Liver (tissue), 3 donors: ENCODE results near the gene SLC66A1.

Source experiments
- CTCF ChIP-seq: fragments of 150-350 bp; IDR thresholded peaks from 2 replicates; pipeline ENCODE4 v1.5.1; 2017; ENCODE audit warnings: improper control_type of control experiment, low read depth, low read length; ENCODE audit not compliant: missing input control
- FOXA1 ChIP-seq: IDR thresholded peaks from 2 replicates; pipeline ENCODE4 v1.6.1; 2016; ENCODE audit warnings: antibody characterized with exemption
- REST ChIP-seq: IDR thresholded peaks from 2 replicates; pipeline ENCODE4 v1.6.1; 2016; ENCODE audit warnings: antibody characterized with exemption, mild to moderate bottlenecking
- SP1 ChIP-seq: IDR thresholded peaks from 2 replicates; pipeline ENCODE4 v1.6.1; 2018; ENCODE audit warnings: antibody characterized with exemption, mild to moderate bottlenecking
- TAF1 ChIP-seq: conservative IDR thresholded peaks from 2 replicates; pipeline ENCODE4 v1.6.1; 2016; ENCODE audit warnings: antibody characterized with exemption, mild to moderate bottlenecking
- donor health status: healthy.
- donor health status: healthy.

- TF ChIP-seq TAF1: no peak
- no peak for TF ChIP-seq CTCF
- no peak for TF ChIP-seq SP1
- TF ChIP-seq REST: no peak
- no peak for TF ChIP-seq FOXA1
Measured at GRCh38 chr1:19372136-19372514, 60.0 kb downstream of the SLC66A1 start.
